Activated gamma-delta T cell treated with Interleukin-2 at 50 U/mL for 16 hours (primary cell): ENCODE measurements around the gene EFNA5.
"Not testable (repeated sequence)": the region's sequence is repeated elsewhere in the genome, so short reads cannot be mapped to it uniquely, and the experiment has no call there.

Source experiments
- DNase-seq: peaks from one replicate; pipeline ENCODE4 v3.0.0-alpha.2; 2020

EFNA5 gene

DNA sequence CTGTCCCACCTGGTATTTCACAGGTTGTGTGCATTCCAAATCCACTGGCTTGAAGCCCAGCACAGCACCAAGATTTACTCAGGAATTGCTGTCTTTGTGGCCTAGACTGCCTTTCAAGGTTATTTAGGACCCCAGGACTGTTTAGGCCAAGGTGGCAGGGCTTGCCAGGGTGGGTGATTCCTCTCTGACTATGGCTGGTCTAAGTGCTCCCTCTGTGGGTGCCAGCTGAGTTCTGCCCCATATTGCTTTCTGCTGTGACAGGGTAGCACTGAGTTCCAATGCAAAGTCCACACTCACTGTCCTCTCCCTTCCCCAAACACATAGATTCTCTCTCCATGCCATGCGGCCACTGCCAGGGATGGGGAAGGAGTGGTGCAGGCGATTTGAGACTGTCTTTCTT lies 318.2 kb downstream of the EFNA5 start:
- DNase-seq, result no peak

DNA sequence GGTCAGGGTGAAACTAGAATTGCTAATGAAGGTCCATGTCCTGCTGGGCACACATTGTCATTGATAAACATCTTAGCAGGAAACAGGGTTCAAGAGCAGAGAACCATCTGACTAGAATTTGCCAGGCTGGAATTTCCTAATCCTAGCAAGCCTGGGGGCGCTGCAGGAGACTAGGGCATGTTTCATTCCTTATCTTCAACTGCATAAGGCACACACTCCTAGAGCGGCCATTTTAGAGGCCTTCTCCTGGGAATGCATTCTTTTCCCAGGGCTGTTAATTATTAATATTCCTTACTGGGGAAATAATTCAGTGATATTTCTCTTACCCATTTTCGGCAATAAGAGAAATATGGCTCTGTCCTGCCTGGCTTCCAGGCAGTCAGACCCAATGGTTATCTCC lies 324.2 kb downstream of the EFNA5 start:
- not testable (repeated sequence) for DNase-seq

DNA sequence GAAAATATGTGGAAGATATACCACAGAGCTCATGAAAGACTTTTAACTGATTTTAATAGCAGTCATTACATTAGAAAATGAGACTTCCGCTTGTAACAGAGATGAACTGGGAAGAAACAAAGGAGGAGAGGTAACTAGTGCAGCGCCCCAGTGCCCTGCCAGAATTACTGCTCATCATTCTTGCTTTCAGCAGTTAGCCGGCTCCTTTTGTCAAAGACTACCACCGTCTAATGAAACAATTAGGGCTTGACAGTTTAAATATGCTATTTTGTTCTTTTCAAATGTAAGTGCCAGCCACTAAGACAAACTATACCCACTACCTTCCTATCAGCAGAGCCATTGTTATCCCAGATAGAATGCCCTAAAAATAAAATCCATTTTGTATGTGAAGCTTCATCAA lies 328.4 kb downstream of the EFNA5 start:
- DNase-seq, result no peak

DNA sequence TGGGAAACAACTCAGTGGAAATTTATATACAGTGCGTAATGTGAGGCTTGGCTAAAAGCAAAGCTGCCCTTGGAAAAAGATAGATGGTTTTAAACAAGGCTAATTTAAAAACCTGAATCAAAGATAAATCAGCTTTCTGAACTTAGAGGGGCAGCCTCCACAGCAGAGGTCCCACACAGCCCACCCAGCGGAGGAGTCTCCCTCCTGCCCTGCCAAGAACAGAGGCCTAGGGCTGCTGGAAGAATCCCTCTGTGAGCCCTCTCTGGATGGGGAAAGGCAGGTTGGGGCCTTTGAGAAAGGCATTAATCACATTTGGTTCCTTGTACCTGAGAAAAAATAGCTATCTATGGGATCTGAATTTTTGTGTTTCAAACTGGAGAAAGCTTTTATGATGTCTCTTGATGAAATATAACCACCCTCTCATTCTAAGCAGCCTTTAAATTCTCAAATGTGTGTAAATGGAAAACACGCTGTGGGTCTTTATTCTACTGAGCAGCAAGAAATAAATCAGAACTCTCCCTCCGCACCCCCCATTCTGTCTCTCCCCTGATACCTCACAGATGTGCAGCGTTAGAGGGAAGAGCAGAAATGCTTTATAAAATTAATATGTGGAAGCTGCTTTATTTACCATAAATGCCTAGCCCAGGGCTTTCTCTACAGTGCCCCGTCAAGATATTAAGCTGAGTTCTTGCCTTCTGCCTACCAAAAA lies 329.2 kb downstream of the EFNA5 start:
- DNase-seq, result no peak

GRCh38 chr5:107340631-107341030 lies 330.1 kb downstream of the EFNA5 start:
- no peak for DNase-seq

DNA sequence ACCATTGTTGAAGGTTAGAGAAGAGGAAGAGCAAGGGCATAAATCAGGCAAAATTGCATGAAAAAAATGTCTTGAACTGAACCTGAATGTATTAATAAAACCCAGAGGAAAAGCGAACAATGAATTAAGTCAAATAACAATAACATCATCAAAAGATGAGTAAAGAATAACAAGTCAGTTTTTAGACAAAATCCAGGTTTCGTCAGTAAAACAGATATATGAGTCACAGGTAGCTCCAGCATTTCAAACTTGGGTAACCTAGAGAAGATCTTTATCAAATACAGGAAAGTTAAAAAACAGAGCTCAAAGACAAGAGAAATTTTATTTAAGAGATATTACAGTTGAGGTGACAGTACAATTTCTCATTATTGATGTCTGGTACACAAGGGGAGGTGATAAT lies 332.4 kb downstream of the EFNA5 start:
- DNase-seq, result no peak

DNA sequence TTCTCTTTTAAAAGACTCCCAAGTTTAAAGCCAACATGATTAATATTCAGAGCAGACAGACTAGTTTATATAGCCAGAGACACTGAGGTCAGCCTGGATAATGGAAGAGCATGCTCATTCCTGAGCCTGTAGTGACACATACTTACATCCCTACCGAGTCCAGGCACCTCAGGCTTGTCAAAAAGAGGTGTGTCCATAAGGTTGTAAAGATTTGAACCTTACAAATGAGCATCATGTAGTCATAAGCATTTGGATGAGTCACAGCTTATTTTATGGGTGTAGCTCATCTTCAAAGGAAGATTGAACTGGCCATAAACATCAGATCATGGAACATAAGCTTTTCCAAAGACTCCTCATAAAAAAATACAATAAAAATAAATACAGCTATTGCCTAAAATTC lies 333.5 kb downstream of the EFNA5 start:
- DNase-seq, result no peak

DNA sequence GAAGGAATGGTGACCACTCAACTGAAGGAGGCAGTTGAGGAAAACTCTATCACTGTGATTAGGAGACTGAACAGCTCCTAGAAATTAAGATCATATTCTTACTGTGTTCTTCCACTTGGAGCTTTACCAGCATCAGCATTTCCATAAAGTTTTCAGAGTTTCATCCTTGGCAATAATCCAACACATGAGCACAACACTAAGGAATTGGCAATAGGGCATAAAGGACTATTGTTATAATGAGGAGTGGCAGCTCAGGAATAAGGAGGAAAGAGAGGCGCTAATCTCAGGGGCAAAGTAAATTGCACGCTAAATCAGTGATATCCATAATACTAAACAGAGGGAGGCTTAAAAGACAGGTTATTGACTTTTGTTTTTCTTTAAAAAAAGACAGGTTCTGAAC lies 338.9 kb downstream of the EFNA5 start:
- DNase-seq, result no peak

- no peak for DNase-seq
Measured at GRCh38 chr5:107331312-107331711, 339.4 kb downstream of the EFNA5 start.

DNA sequence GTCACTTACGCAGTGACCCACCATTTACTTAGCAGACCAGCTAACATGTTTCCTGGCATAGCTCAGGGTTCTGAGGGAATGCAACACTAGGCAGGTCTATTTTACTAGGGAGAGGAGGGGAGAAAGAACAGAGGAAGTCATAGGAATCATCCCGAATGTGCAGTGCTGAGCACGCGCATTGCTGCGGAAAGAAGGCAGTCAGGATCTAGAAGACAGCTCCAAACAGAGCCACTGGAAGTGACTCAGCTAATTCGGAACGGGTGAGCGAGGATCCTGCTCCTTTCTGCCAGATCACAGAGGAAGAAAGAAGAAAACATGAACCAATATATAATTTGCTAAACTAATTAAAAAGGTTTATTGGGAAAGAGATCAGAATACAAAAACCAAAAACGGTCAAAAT lies 339.8 kb downstream of the EFNA5 start:
- no peak for DNase-seq

GRCh38 chr5:107329850-107330249 lies 340.9 kb downstream of the EFNA5 start:
- DNase-seq, result no peak
